Neuronal stem cell (in vitro differentiated cells): Measurements from ENCODE around the gene MICAL3.

ENCODE experiments used
- DNase-seq: peaks from one replicate; pipeline ENCODE4 v3.0.0-alpha.2; 2013; ENCODE audit warnings: low spot score
- H2AFZ ChIP-seq: one replicate; pipeline ENCODE4 v1.6.1; 2013; ENCODE audit warnings: mild to moderate bottlenecking, low read length, inconsistent platforms
- H2AK5ac ChIP-seq: 2 replicates; pipeline ENCODE4 v1.6.1; 2013; ENCODE audit warnings: low read depth, mild to moderate bottlenecking, inconsistent platforms, low read length, moderate library complexity, mixed read lengths
- H2BK120ac ChIP-seq: 2 replicates; pipeline ENCODE4 v1.6.1; 2013; ENCODE audit warnings: low read depth, mild to moderate bottlenecking, inconsistent platforms, low read length, moderate library complexity, mixed read lengths
- H2BK12ac ChIP-seq: one replicate; pipeline ENCODE4 v1.6.1; 2013; ENCODE audit warnings: low read length, inconsistent platforms
- H2BK15ac ChIP-seq: 2 replicates; pipeline ENCODE4 v1.6.1; 2013; ENCODE audit warnings: mild to moderate bottlenecking, low read length, inconsistent platforms, mixed read lengths
- H2BK5ac ChIP-seq: one replicate; pipeline ENCODE4 v1.6.1; 2013; ENCODE audit warnings: inconsistent platforms, mild to moderate bottlenecking, low read length, moderate library complexity
- H3K14ac ChIP-seq: one replicate; pipeline ENCODE4 v1.6.1; 2013; ENCODE audit warnings: low read length, inconsistent platforms
- H3K18ac ChIP-seq: 2 replicates; pipeline ENCODE4 v1.6.1; 2013; ENCODE audit warnings: low read length, inconsistent platforms
- H3K23ac ChIP-seq: 2 replicates; pipeline ENCODE4 v1.6.1; 2013; ENCODE audit warnings: low read depth, mild to moderate bottlenecking, mixed read lengths, low read length, inconsistent platforms; ENCODE audit not compliant: poor library complexity
- H3K27ac ChIP-seq: replicated peaks from 3 replicates; pipeline ENCODE4 v1.5.1; 2013; ENCODE audit warnings: low read length, inconsistent platforms
- H3K27me3 ChIP-seq, 3 experiments: 2 replicates each; pipeline ENCODE4 v1.6.1; 2013; ENCODE audit warnings: low read length in 3 of 3, mild to moderate bottlenecking in 2 of 3, inconsistent platforms in 1 of 3, low read depth in 1 of 3, mixed read lengths in 1 of 3, moderate library complexity in 1 of 3; ENCODE audit not compliant: control insufficient read depth in 3 of 3, insufficient read depth in 3 of 3
- H3K36me3 ChIP-seq, 2 donors: replicated peaks in 1 of 2; 2 replicates each; pipeline ENCODE4 v1.6.1; 2013; ENCODE audit warnings: low read length in 2 of 2; ENCODE audit not compliant: control insufficient read depth in 2 of 2, insufficient read depth in 2 of 2
- H3K4ac ChIP-seq: 2 replicates; pipeline ENCODE4 v1.6.1; 2013; ENCODE audit warnings: inconsistent platforms, mild to moderate bottlenecking, low read length, moderate library complexity
- H3K4me1 ChIP-seq, 2 donors: 1 replicate in 1 of 2; 2 replicates in 1 of 2; pipeline ENCODE4 v1.6.1; 2013; ENCODE audit warnings: low read length in 2 of 2, low read depth in 1 of 2; ENCODE audit not compliant: control insufficient read depth in 2 of 2, insufficient read depth in 1 of 2
- H3K4me2 ChIP-seq: one replicate; pipeline ENCODE4 v1.6.1; 2013; ENCODE audit warnings: mild to moderate bottlenecking, low read length, inconsistent platforms; ENCODE audit not compliant: insufficient read depth, poor library complexity, severe bottlenecking
- H3K4me3 ChIP-seq, 2 donors: 2 replicates each; pipeline ENCODE4 v1.5.1; 2013; ENCODE audit warnings: low read length in 2 of 2, mild to moderate bottlenecking in 2 of 2, inconsistent platforms in 1 of 2, moderate library complexity in 1 of 2
- H3K79me1 ChIP-seq: one replicate; pipeline ENCODE4 v1.6.1; 2013; ENCODE audit warnings: low read depth, mild to moderate bottlenecking, inconsistent platforms, low read length, moderate library complexity
- H3K9ac ChIP-seq: one replicate; pipeline ENCODE4 v1.6.1; 2013; ENCODE audit warnings: mild to moderate bottlenecking, low read depth, low read length, inconsistent platforms; ENCODE audit not compliant: poor library complexity
- H3K9me3 ChIP-seq, 2 donors: replicated peaks in 1 of 2; 2 replicates each; pipeline versions ENCODE3 to v1.6.1; 2013; ENCODE audit warnings: low read length in 2 of 2, mild to moderate bottlenecking in 2 of 2, inconsistent platforms in 1 of 2, low read depth in 1 of 2, mixed read lengths in 1 of 2, moderate library complexity in 1 of 2; ENCODE audit not compliant: control insufficient read depth in 2 of 2, insufficient read depth in 1 of 2
- H4K8ac ChIP-seq: one replicate; pipeline ENCODE4 v1.6.1; 2013; ENCODE audit warnings: low read depth, mild to moderate bottlenecking, inconsistent platforms, low read length, moderate library complexity
- H4K91ac ChIP-seq: one replicate; pipeline ENCODE4 v1.6.1; 2013; ENCODE audit warnings: low read length, low read depth, mild to moderate bottlenecking, inconsistent platforms; ENCODE audit not compliant: poor library complexity
- WGBS, 2 donors: extraction: QIAGEN DNeasy Blood & Tissue Kit; methylation state at CpG; one replicate each; pipeline ENCODE4 v1.1.7; 2013; ENCODE audit warnings: missing lambda C conversion rate in 2 of 2, mixed read lengths in 1 of 2; ENCODE audit not compliant: insufficient read length in 2 of 2, insufficient replicate concordance in 1 of 2; ENCODE audit errors: extremely low coverage in 2 of 2; 5-methylcytosine and 5-hydroxymethylcytosine counted together

MICAL3 gene

DNA sequence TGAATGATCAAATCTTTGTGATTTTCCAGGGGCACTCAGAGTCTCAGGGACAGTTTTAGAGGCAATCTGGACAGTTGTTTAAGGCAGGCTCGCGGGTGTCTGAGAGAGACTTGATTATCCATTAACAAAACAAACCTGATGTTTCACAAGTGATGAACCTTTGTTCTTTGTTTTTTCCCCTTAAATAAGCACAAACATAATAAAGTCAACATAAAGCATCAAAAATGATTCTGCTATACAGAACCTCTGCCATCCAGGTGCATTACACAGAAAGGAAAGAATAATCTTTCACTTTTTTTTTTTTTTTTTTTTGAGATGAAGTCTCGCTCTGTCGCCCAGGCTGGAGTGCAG, 263.2 kb downstream of the MICAL3 start:
- no peaks in the 10 kb centered on the region for H3K27me3 ChIP-seq
- H3K79me1 ChIP-seq: no peaks in the 10 kb centered on the region
- no peak overlapping the region for H3K18ac ChIP-seq
- H3K36me3 ChIP-seq: no peaks in the 10 kb centered on the region
- no peak overlapping the region for H2BK120ac ChIP-seq
- H3K9ac ChIP-seq: no peak overlapping the region
- no peak overlapping the region for H3K27ac ChIP-seq
- no peak overlapping the region for H2BK5ac ChIP-seq
- H3K4ac ChIP-seq: no peak overlapping the region
- H3K4me3 ChIP-seq: no peak overlapping the region
- H3K9me3 ChIP-seq: no peaks in the 10 kb centered on the region
- DNase-seq: no peak
- H2AK5ac ChIP-seq: no peak overlapping the region
- H3K14ac ChIP-seq: no peak overlapping the region
- H4K91ac ChIP-seq: no peak overlapping the region
- no peak overlapping the region for H3K23ac ChIP-seq
- H2BK12ac ChIP-seq: no peak overlapping the region
- H3K4me2 ChIP-seq: no peak overlapping the region
- H3K4me1 ChIP-seq: no peaks in the 10 kb centered on the region
- H4K8ac ChIP-seq: no peak overlapping the region
- WGBS, 2 donors: no CpG with 5 or more reads among the region's 4 CpGs
- H2BK15ac ChIP-seq: no peak overlapping the region
- H2AFZ ChIP-seq: no peak overlapping the region

DNA sequence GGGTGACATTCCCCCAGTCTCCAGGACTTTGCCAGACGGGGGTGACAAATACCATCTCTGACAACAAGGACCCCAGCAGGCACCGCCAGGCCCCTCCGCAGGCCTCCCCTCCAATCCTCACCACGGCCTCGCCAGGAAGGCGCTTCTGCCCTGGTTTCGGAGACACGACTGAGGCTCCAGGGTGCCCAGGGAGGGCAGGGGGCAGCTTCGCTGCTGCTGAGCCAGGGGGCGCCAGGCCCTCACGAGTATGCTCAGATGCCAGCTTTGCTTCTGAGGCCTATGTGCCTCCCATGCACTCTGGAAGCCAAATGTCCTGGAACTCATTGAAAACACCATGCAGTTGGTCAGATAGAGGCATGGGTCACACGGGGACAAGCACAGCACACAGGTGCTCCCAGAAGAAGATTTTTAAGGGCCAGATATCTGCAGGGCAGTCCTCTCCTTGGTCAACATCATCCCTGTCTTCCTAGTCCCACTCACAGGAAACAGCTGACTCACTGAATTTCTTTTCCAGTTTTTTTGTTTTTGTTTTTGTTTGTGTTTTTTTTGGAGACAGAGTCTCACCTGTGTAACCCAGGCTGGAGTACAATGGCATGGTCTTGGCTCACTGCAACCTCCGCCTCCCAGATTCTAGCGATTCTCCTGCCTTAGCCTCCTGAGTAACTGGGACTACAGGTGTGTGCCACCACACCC, 270.0 kb downstream of the MICAL3 start:
- Histone ChIP-seq H3K27ac (no peak overlapping the region), H2AK5ac (no peak overlapping the region), H3K4me3 (no peak overlapping the region), H3K79me1 (peaks cover 3% of the 10 kb centered on the region), H3K9ac (no peak overlapping the region), H3K4ac (no peak overlapping the region), H3K36me3 (no peaks in the 10 kb centered on the region), H3K14ac (no peak overlapping the region), H3K18ac (peak overlapping the region; percentile 13), H3K4me1 (peaks cover 0 to 4% of the 10 kb centered on the region in 2 donors), H2BK120ac (no peak overlapping the region), H4K91ac (no peak overlapping the region), H2AFZ (no peak overlapping the region), H3K23ac (no peak overlapping the region), H3K9me3 (no peaks in the 10 kb centered on the region), H4K8ac (no peak overlapping the region), H2BK15ac (no peak overlapping the region), H2BK12ac (no peak overlapping the region), H3K4me2 (no peak overlapping the region), H2BK5ac (no peak overlapping the region), H3K27me3 (no peaks in the 10 kb centered on the region)
- no CpG with 5 or more reads among the region's 14 CpGs for WGBS, 2 donors
- no peak for DNase-seq

- Histone ChIP-seq H3K14ac (no peak overlapping the region), H3K27me3 (no peaks in the 10 kb centered on the region), H3K23ac (no peak overlapping the region), H3K9me3 (no peaks in the 10 kb centered on the region), H3K4me3 (peak overlapping the region in 1 of 2 donors; percentile 51), H3K4me2 (no peak overlapping the region), H2AFZ (no peak overlapping the region), H2BK15ac (no peak overlapping the region), H2AK5ac (no peak overlapping the region), H2BK12ac (no peak overlapping the region), H3K4ac (no peak overlapping the region), H3K27ac (no peak overlapping the region), H3K18ac (no peak overlapping the region), H4K91ac (no peak overlapping the region), H2BK5ac (no peak overlapping the region), H3K36me3 (no peaks in the 10 kb centered on the region), H4K8ac (no peak overlapping the region), H3K9ac (no peak overlapping the region), H3K4me1 (peaks cover 0 to 4% of the 10 kb centered on the region in 2 donors), H2BK120ac (no peak overlapping the region), H3K79me1 (peaks cover 3% of the 10 kb centered on the region)
- DNase-seq: no peak
- no CpG with 5 or more reads among the region's 13 CpGs for WGBS, 2 donors
These were observed 270.9 kb downstream of the MICAL3 start for GRCh38 chr22:17753401-17753989.

DNA sequence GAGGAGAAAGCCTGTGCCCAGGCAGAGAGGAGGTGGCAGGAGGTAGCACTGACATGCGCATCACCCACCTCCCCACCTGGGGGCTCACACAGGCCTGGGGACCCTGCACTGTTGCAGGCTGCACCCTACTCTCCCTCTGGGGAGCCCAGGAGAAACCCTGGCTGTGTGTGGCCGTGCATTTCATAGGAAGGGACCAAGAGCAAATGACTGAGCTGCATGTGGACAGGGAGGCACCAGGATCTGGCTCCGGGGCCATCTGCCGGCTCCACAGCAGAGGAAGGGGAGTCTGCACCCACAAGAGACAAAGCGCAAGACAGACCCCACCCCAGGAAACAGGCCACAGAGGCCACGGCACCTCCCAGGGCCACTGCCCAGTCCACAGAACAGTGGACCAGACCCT, 272.8 kb downstream of the MICAL3 start:
- Histone ChIP-seq H3K14ac (peak overlapping the region; percentile 94), H3K4ac (no peak overlapping the region)
- no CpG with 5 or more reads among the region's 6 CpGs for WGBS, 2 donors

More for the DNA sequence above, 272.8 kb downstream of the MICAL3 start:
- H3K9ac ChIP-seq: no peak overlapping the region
- H3K9me3 ChIP-seq: no peaks in the 10 kb centered on the region
- no peak overlapping the region for H3K4me2 ChIP-seq
- H3K79me1 ChIP-seq: peaks cover 3% of the 10 kb centered on the region
- DNase-seq: no peak
- H3K4me3 ChIP-seq: no peak overlapping the region
- no peak overlapping the region for H4K8ac ChIP-seq
- peak overlapping the region; percentile 29 for H3K23ac ChIP-seq
- H2BK15ac ChIP-seq: no peak overlapping the region
- no peaks in the 10 kb centered on the region for H3K36me3 ChIP-seq
- no peak overlapping the region for H3K27ac ChIP-seq
- H2AFZ ChIP-seq: no peak overlapping the region
- H3K4me1 ChIP-seq: peaks cover 0 to 4% of the 10 kb centered on the region in 2 donors
- no peaks in the 10 kb centered on the region for H3K27me3 ChIP-seq
- H4K91ac ChIP-seq: no peak overlapping the region
- no peak overlapping the region for H2BK5ac ChIP-seq
- H2BK120ac ChIP-seq: no peak overlapping the region
- no peak overlapping the region for H3K18ac ChIP-seq
- peak overlapping the region; percentile 41 for H2BK12ac ChIP-seq
- peak overlapping the region; percentile 27 for H2AK5ac ChIP-seq
